Measurements from ENCODE around the gene FBXL7. TPM values are rescaled to one million over a fixed set of nuclear protein-coding genes. Genes with fewer than 3 reads are reported as not detected.

FBXL7 gene
- total and polyA plus RNA-seq, 3 experiments from 2014 or later = not detected

DNA sequence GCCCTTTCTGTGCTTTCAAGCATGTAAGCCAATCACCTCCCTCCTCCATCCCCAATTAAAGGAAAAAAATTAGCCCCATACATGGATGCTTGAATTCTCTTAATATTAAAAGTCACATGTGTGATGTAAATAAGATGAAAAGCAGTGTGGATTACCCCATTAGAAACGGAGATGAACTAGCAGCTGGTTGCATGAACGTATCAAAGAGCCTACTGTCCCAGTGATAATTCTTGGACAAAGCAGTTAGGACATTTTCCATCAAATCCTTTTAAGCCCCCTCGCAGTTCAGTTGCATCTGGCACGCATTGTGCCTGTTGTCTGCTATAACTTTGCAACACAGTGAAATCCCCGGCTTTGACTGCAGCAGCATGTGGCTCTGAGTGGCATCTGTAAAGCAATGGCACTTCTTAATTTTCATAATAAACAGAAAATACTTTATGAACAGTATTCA lies 285.6 kb downstream of the FBXL7 start:
- Mint-ChIP-seq H3K27me3 (no peaks in the 10 kb centered on the region), H3K27ac (no peak overlapping the region), H3K4me3 (no peak overlapping the region), H3K36me3 (no peaks in the 10 kb centered on the region), H3K9me3 (peaks cover 1 to 8% (median 2%) of the 10 kb centered on the region in 5 donors), H3K4me1 (no peaks in the 10 kb centered on the region)
- Histone ChIP-seq H3K36me3 (ENCODE audit: insufficient read depth, low read length) (no peaks in the 10 kb centered on the region), H3K4me3 (ENCODE audit: low read length) (no peak overlapping the region), H3K9me3 (ENCODE audit: low read length) (no peaks in the 10 kb centered on the region), H3K4me1 (ENCODE audit: insufficient read depth, low read length) (no peaks in the 10 kb centered on the region), H3K27me3 (ENCODE audit: insufficient read depth, low read length, poor library complexity, severe bottlenecking) (no peaks in the 10 kb centered on the region), H3K27ac (ENCODE audit: low read depth, low read length) (no peak overlapping the region)
- ChIA-PET POLR2A (no interaction called here), CTCF (no interaction called here)
- DNase-seq = no peak

DNA sequence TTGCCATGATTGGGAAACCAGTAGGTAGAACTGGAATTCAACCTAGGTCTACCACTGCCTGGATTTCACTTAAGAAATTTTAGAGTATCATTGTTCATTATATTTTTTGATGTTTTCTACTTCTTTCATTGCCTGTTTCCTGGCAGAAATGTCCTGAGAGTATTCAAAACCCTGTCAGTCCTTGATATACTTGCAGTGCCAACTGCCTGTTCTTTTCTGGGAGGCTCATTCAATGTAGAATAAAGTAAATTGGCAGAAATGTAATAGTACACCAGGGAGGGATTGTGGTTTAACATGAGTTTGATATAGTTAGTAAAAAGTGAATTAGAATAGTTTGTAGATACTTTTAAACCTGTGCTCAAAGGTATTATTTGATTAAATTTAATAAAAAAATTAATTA lies 286.3 kb downstream of the FBXL7 start:
- Mint-ChIP-seq H3K27ac (no peak overlapping the region), H3K9me3 (peaks cover 2 to 5% (median 2%) of the 10 kb centered on the region in 5 donors), H3K4me3 (no peak overlapping the region), H3K36me3 (no peaks in the 10 kb centered on the region), H3K27me3 (no peaks in the 10 kb centered on the region), H3K4me1 (no peaks in the 10 kb centered on the region)
- DNase-seq = no peak
- H3K4me1 ChIP-seq (ENCODE audit: insufficient read depth, low read length) = no peaks in the 10 kb centered on the region
- no peak overlapping the region for H3K27ac ChIP-seq (ENCODE audit: low read depth, low read length)
- H3K4me3 ChIP-seq (ENCODE audit: low read length) = no peak overlapping the region
- no peaks in the 10 kb centered on the region for H3K27me3 ChIP-seq (ENCODE audit: insufficient read depth, low read length, poor library complexity, severe bottlenecking)
- H3K9me3 ChIP-seq (ENCODE audit: low read length) = no peaks in the 10 kb centered on the region
- POLR2A ChIA-PET = no interaction called here
- H3K36me3 ChIP-seq (ENCODE audit: insufficient read depth, low read length) = no peaks in the 10 kb centered on the region
- CTCF ChIA-PET = no interaction called here

DNA sequence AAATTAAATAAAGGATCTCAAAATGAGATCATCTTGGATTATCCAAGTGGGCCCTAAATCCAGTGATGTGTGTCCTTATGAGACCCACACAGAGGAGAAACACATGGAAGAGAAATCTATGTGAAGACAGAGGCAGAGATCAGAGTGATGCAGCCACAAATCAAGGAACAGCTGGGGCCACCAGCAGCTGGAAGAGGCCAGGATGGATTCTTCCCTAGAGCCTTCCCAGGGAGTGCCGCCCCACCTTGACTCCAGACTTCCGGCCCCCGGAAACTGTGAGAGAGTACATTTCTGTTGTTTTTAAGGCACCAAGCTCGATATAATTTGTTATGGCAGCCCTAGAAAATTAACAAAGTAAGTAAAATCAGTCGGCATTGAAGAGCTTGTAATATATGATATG lies 286.9 kb downstream of the FBXL7 start:
- Histone ChIP-seq H3K27me3 (ENCODE audit: insufficient read depth, low read length, poor library complexity, severe bottlenecking) (no peaks in the 10 kb centered on the region), H3K4me1 (ENCODE audit: insufficient read depth, low read length) (no peaks in the 10 kb centered on the region), H3K9me3 (ENCODE audit: low read length) (no peaks in the 10 kb centered on the region), H3K27ac (ENCODE audit: low read depth, low read length) (no peak overlapping the region), H3K36me3 (ENCODE audit: insufficient read depth, low read length) (no peaks in the 10 kb centered on the region), H3K4me3 (ENCODE audit: low read length) (no peak overlapping the region)
- Mint-ChIP-seq H3K27ac (no peak overlapping the region), H3K9me3 (peaks cover 0 to 5% (median 2%) of the 10 kb centered on the region in 5 donors), H3K27me3 (no peaks in the 10 kb centered on the region), H3K4me1 (no peaks in the 10 kb centered on the region), H3K4me3 (no peak overlapping the region), H3K36me3 (no peaks in the 10 kb centered on the region)
- POLR2A ChIA-PET = no interaction called here
- no peak for DNase-seq
- CTCF ChIA-PET = no interaction called here

DNA sequence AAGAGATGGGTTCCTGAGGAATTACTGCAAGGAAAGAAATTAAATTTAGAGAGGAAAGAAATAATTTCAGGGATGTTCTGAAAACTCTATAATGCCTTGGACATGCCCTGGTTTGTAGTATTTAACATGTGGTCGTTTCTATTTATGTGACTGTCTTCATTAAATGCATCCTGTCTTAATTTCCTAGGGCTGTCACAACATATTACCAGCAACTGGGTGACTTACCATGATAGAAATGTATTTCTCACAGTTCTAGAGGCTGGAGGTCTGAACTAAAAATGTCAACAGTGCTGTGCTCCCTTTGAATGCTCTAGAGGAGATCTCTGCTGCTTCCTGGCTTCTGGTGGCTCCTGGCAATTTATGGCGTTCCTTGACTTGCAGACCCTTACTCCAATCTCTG lies 287.7 kb downstream of the FBXL7 start:
- Mint-ChIP-seq H3K9me3 (peaks cover 0 to 5% (median 2%) of the 10 kb centered on the region in 5 donors), H3K4me3 (no peak overlapping the region), H3K36me3 (no peaks in the 10 kb centered on the region), H3K27me3 (no peaks in the 10 kb centered on the region), H3K4me1 (no peaks in the 10 kb centered on the region), H3K27ac (no peak overlapping the region)
- Histone ChIP-seq H3K27me3 (ENCODE audit: insufficient read depth, low read length, poor library complexity, severe bottlenecking) (no peaks in the 10 kb centered on the region), H3K27ac (ENCODE audit: low read depth, low read length) (no peak overlapping the region), H3K36me3 (ENCODE audit: insufficient read depth, low read length) (no peaks in the 10 kb centered on the region), H3K9me3 (ENCODE audit: low read length) (no peaks in the 10 kb centered on the region), H3K4me1 (ENCODE audit: insufficient read depth, low read length) (no peaks in the 10 kb centered on the region), H3K4me3 (ENCODE audit: low read length) (no peak overlapping the region)
- no peak for DNase-seq
- ChIA-PET CTCF (no interaction called here), POLR2A (no interaction called here)

DNA sequence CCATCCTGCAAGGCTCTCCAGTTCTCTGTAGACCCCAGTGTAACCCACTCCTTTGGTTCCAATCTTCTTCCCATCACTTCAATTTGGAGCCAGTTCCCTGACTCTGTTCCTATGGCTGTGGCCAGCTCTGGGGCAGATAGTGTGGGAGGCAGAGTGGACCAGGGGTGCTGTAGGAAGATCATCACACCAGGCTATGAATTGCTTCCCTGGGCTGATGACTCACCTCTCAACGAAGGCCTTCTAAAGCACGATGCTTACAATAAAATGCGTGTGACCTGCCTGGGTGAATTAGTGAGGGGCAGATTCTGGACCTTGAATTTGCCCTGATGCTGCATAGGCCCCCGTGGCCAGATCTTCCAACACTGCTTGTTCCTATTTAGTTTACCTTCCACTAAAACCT lies 289.7 kb downstream of the FBXL7 start:
- Histone ChIP-seq H3K36me3 (ENCODE audit: insufficient read depth, low read length) (no peaks in the 10 kb centered on the region), H3K27me3 (ENCODE audit: insufficient read depth, low read length, poor library complexity, severe bottlenecking) (no peaks in the 10 kb centered on the region), H3K27ac (ENCODE audit: low read depth, low read length) (no peak overlapping the region), H3K4me3 (ENCODE audit: low read length) (no peak overlapping the region), H3K9me3 (ENCODE audit: low read length) (no peaks in the 10 kb centered on the region), H3K4me1 (ENCODE audit: insufficient read depth, low read length) (no peaks in the 10 kb centered on the region)
- no peak overlapping the region for H3K27ac Mint-ChIP-seq
- H3K4me1 Mint-ChIP-seq = no peaks in the 10 kb centered on the region
- CTCF ChIA-PET = no interaction called here
- peaks cover 2 to 8% (median 4%) of the 10 kb centered on the region in 5 donors for H3K9me3 Mint-ChIP-seq
- H3K27me3 Mint-ChIP-seq = no peaks in the 10 kb centered on the region
- no peak for DNase-seq
- H3K36me3 Mint-ChIP-seq = no peaks in the 10 kb centered on the region
- POLR2A ChIA-PET = no interaction called here
- no peak overlapping the region for H3K4me3 Mint-ChIP-seq

DNA sequence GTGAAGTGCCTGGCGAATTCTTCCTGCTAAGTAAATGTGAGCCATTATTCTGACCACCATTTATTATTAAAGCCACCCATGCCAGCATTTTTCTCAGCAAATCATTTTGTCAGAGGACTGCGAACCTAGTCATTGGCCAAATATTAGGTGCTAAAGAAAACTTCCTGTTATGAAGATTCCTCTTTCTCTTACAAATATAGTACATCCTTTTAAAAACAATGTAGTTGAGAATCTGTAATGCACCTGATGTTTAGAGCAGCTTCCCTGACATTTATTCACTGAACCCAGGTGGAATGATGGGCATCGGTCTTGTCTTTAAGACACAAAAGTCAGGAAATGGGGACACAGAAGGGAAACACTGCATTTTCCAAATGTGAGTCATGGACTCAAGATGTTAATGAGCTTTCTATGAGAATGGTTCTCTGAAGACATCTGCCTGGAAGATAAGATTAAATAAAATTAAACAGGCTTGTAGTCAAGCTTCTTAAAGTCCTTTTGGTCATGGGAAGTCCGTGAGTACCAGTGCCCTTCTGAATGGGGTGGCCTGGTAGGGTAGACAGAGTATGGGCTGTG lies 290.6 kb downstream of the FBXL7 start:
- Mint-ChIP-seq H3K27me3 (no peaks in the 10 kb centered on the region), H3K9me3 (peaks cover 0 to 8% (median 3%) of the 10 kb centered on the region in 5 donors), H3K27ac (no peak overlapping the region), H3K36me3 (no peaks in the 10 kb centered on the region), H3K4me3 (no peak overlapping the region), H3K4me1 (no peaks in the 10 kb centered on the region)
- ChIA-PET CTCF (no interaction called here), POLR2A (no interaction called here)
- Histone ChIP-seq H3K4me3 (ENCODE audit: low read length) (no peak overlapping the region), H3K36me3 (ENCODE audit: insufficient read depth, low read length) (no peaks in the 10 kb centered on the region), H3K27ac (ENCODE audit: low read depth, low read length) (no peak overlapping the region), H3K27me3 (ENCODE audit: insufficient read depth, low read length, poor library complexity, severe bottlenecking) (no peaks in the 10 kb centered on the region), H3K4me1 (ENCODE audit: insufficient read depth, low read length) (no peaks in the 10 kb centered on the region), H3K9me3 (ENCODE audit: low read length) (no peaks in the 10 kb centered on the region)
- DNase-seq = no peak

DNA sequence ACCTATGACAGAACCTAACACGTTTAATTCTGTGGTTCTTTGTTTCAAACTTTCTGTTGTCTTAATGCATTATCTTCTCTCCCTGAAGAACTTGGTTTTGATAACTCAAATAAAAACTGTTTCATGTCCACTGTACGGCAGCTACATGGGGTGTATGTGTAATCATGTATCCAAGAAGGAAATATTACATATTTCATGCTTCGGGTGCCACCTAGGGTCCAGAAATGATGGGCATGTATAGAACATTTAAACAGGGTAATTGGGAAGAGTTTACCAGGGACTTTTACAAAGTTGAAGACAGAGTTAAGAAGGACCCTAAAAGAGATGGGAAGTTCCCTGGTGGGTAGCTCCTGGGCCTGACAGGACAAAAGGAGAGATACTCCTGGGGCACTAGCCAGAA lies 291.3 kb downstream of the FBXL7 start:
- CTCF ChIA-PET = no interaction called here
- Histone ChIP-seq H3K27me3 (ENCODE audit: insufficient read depth, low read length, poor library complexity, severe bottlenecking) (no peaks in the 10 kb centered on the region), H3K4me3 (ENCODE audit: low read length) (no peak overlapping the region), H3K36me3 (ENCODE audit: insufficient read depth, low read length) (no peaks in the 10 kb centered on the region), H3K4me1 (ENCODE audit: insufficient read depth, low read length) (no peaks in the 10 kb centered on the region), H3K9me3 (ENCODE audit: low read length) (no peaks in the 10 kb centered on the region), H3K27ac (ENCODE audit: low read depth, low read length) (no peak overlapping the region)
- Mint-ChIP-seq H3K36me3 (no peaks in the 10 kb centered on the region), H3K27ac (no peak overlapping the region), H3K4me3 (no peak overlapping the region), H3K9me3 (peaks cover 0 to 8% (median 3%) of the 10 kb centered on the region in 5 donors), H3K4me1 (no peaks in the 10 kb centered on the region), H3K27me3 (no peaks in the 10 kb centered on the region)
- no peak for DNase-seq
- POLR2A ChIA-PET = no interaction called here

DNA sequence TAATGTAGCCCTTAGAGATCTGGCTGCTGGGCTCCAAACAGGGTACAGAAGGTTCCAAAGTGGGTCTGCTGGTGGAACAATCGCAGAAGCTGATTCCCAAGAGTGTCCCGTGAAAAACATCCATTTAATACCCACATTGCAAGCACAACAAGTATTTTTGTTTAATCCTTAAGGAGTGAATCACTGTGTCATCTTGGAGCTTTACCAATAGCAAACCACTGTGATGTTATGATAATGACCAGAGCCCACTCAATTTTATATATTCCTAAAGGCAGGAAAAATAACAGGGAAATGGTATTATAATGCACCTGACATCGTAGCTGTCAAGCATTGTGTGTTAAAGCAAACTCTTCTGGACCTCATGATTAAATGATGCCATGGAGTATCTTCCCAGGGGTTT lies 291.9 kb downstream of the FBXL7 start:
- ChIA-PET POLR2A (no interaction called here), CTCF (no interaction called here)
- no peaks in the 10 kb centered on the region for H3K27me3 ChIP-seq (ENCODE audit: insufficient read depth, low read length, poor library complexity, severe bottlenecking)
- Mint-ChIP-seq H3K36me3 (no peaks in the 10 kb centered on the region), H3K9me3 (peaks cover 0 to 8% (median 2%) of the 10 kb centered on the region in 5 donors), H3K4me3 (no peak overlapping the region), H3K27ac (no peak overlapping the region), H3K27me3 (no peaks in the 10 kb centered on the region), H3K4me1 (no peaks in the 10 kb centered on the region)
- no peaks in the 10 kb centered on the region for H3K36me3 ChIP-seq (ENCODE audit: insufficient read depth, low read length)
- no peak overlapping the region for H3K4me3 ChIP-seq (ENCODE audit: low read length)
- no peaks in the 10 kb centered on the region for H3K9me3 ChIP-seq (ENCODE audit: low read length)
- no peaks in the 10 kb centered on the region for H3K4me1 ChIP-seq (ENCODE audit: insufficient read depth, low read length)
- H3K27ac ChIP-seq (ENCODE audit: low read depth, low read length) = no peak overlapping the region
- no peak for DNase-seq
